NCI-H345 treated with DMSO at 0.1 percent for 48 hours (cell line): Measurements from ENCODE around the gene FSCN2.

Experiments used
- DNase-seq: peaks from one replicate; lab custom pipeline; 2025; ENCODE audit not compliant: unreplicated experiment; lab: John Stamatoyannopoulos, UW

FSCN2 gene

GRCh38 chr17:81538651-81539570 is 10.7 kb downstream of the FSCN2 start:
- DNase-seq: no peak

DNA sequence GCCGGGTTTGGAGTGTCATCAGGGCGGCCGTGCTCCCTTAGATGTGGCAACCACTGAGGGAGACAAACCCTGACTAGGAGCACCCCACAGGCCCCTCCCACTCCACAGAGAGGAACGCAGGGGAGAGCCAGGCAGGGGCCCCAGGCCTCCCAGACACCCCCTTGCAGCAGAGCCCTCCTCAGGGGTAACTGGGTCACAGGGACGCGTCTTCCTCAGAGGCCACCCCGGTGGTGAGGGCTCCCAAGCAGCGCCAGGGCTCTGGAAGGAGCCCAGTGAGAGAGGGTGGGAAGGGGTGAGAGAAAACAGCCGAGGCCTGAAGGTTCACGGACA is 11.4 kb downstream of the FSCN2 start:
- no peak for DNase-seq

DNA sequence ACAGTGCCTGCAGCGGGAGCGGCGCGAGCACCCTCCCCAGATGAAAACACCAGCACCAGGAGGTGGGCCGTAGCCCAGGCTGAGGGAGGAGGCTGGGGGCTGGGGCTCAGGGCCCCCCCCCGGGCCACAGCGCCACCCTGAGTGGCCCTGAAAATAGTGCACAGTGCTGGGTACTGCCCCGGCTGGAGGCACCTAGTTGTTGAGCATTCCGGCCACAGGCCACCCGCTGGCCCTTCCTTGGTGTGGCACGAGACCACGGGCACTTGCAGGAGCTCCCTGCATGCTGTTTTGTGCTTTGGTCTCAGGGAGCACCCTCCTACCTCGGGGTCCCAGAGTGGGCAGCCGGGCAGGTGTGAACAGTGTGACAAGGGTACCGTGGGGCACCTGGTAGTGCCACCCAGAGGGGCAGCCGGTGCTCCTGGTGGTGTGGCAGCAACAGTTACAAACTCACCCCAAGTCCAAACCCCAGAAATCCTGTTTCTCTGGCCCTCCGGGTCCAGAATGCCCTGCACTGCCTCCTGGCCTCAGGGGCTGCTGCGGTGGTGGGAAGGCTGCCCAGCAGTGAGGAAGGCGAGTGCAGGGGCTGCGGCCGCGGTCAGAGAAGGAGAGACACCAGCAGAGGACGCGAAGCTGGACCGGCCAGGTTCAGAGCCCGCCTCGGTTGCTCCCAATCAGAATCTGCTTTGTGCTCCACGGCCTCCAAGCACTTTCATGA is 11.9 kb downstream of the FSCN2 start:
- no peak for DNase-seq

GRCh38 chr17:81540676-81541027 is 12.5 kb downstream of the FSCN2 start:
- no peak for DNase-seq

GRCh38 chr17:81541123-81541522 is 12.9 kb downstream of the FSCN2 start:
- no peak for DNase-seq

GRCh38 chr17:81542431-81543338 is 14.5 kb downstream of the FSCN2 start:
- no peak for DNase-seq

DNA sequence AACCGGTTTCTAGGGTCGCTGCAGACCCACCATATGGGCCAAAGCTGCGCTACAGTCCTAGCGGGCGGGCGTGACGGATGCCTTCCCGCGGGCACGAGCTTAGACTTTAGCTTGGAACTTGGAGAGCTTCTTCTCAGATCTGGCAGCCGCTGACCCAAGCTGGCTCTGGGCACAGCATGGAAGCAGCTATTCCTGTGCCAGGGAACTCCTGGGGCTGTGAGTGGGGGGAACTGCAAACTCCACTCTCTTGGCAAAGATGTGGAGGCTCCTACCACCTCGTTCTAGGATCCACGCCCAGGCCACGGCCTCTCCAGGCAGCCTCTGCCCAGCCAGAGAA is 15.1 kb downstream of the FSCN2 start:
- DNase-seq: no peak

DNA sequence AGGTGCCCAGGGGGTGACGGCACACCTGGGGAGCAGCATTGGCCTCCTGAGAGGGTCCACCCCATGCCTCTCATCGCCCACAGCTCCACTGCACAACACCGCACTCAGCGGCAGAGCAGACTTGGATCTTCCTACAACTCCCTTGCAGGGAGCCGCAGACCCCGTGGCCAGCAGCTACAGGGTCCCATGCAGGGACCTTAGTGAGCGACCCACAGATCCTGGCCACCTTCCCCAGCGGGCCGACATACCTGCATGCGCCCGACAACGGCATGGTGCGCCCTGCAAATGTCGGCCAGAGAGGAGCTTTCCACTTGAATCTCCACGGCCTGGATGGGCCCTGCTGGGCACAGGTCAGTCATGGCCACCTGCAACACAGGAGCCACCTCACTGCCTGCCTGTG is 15.6 kb downstream of the FSCN2 start:
- DNase-seq: no peak

DNA sequence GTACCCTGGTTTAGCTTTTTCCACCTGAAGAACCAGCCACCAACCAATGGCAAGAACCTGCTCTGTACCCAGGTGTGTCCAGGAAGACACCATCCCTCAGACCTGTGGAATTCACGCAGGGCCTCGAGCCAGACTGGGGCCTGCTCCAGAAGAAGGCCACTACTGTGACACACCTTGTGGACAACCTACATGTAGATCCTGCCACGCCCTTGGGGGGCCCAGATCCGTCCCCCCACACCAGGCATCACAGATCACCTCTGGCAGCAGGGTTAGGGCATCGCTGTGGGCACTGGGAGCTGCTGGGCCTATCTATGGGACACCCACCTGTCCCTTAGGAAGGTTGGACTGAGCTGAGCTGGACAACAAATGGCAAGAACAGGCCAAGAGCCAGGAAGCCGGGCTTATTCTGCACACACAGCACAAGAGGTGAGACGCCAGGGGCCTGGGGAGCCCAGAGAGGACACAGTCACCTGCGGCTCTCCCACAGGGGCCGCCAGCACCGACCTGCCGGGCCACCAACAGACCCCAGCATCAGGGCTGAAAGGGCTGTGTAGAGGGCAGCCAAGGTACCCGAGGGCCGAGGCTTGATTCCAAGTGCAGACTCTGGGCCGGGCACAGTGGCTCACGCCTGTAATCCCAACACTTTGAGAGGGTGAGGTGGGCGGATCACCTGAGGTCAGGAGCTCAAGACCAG is 16.3 kb downstream of the FSCN2 start:
- no peak for DNase-seq

GRCh38 chr17:81545160-81545949 is 17.2 kb downstream of the FSCN2 start:
- DNase-seq: no peak

- no peak for DNase-seq
Measured at GRCh38 chr17:81546906-81547613, 18.9 kb downstream of the FSCN2 start.

DNA sequence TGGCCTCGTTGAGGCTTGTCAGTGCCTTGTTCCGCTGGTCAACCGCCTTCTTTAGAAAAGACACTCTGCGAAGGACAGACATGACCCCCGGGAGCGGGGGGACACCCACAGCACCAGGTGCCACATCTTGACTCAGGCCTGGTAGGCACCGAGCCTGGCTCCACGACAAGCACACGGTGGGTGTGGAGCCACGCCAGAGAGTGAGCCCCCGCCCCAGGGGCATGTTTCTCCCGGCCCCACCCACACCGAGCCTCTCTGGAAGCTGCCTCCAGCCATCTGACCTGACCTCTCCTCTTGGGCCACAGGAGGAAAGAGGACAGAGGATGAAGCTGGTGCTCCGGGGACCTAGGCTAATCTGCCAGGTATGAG is 19.4 kb downstream of the FSCN2 start:
- no peak for DNase-seq

DNA sequence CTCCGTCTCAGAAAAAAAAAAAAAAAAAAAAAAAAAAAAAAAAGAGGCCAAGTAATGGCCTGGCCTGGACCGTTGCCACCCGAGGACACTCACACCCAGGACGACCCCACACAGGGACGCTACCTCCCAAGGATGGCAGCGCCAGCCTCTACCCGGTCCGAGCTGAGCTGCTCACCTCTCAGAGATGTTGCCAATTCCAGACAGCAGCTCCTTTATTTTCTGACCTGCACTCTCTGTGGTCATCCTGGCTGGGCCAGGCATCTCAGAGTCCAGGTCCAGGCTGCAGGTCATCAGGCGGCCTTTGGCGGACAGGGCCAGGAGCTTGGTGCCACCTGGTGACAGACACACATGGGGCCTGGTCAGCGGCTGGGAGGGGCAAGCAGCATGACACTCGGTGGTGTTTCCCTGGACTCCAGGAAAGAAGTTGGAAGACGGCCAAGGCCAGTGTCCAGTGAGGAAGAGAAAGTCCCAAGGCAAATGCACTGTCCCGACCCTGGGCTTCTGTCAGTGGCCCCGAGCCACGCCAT is 20.9 kb downstream of the FSCN2 start:
- no peak for DNase-seq

GRCh38 chr17:81549826-81550225 is 21.6 kb downstream of the FSCN2 start:
- no peak for DNase-seq

DNA sequence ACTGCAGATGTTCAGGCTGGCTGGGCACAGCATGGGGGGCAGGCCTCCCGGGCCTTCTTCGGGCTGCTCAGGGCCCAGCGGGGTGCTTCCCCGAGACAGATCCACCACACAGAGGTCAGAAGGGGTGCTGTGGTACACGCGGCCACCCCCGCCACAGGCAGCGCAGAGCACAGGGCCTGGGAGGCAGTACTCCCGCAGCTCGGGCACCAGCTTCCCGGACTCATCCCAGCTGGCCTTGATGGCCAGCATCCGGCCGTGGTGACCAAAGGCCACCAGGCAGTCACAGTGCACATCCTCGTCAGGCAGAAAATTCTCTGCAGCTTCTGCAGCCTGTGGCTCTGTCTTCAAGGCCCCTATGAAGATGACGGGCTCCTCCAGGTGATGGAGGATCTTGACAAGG is 22.1 kb downstream of the FSCN2 start:
- no peak for DNase-seq

DNA sequence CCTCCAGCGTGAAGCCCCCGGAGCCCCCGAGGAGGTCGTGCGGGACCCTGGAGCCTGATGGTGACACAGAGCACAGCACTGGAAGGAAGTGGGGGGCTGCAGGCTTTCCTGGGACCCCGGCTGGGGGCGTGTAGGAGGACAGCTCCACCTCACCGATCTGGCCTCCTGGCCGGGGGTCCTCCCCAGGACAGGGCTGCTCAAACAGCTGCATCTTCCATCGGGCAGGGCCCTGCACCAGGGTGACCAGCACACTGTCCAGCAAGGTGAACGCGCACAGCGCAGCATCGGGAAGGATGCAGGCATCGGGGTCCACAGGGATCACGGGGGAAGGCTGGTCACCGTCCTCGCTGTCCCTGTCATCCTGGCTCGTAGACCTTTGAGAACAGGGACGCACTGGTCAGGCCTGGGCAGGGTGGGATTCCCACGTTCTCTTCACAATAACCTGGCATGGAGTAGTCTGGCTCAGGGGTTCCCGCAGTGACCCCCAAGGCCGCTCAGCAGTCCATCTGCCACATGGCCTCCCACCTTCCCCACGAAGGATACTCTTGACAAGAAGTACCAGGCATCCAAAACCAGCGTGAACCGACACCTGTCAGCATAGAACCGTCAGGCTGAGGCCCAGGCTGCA is 22.8 kb downstream of the FSCN2 start:
- DNase-seq: no peak

DNA sequence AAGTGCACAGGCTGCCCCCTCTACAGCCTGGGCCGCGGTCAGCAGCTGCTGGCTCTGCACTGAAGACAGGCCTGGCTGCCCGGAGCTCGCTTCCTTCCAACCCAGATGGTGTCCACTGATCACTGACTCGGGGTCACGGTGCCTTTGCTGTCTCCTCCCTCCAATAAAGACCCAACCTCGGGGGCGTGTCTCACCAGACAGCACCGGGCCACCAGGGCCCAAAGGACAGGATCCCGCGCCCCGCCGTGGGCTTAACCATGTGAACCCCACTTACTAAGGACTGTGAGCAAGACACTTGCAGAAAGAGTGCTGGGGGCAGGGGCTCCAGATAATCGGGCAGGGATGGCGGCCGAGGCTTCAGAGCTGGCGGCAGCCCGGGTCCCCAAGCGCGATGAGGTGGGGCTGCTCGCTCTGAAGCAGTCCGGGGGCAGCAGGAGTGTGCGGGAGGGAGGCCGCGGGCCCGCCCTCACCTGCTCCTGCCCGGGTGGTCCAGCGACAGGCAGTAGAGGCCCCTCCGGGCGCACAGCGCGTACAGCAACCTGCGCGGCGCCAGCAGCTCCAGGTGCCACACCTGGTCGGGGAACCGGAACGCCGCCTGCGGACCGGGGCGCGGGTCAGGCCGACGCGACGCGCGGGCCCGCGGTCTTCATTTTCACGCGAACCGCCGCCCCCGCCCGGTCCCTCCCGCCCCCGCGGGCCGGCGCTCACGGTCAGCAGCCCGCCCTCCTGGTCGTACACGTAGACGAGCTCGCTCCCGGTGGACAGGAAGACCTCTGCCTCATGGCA is 23.5 kb downstream of the FSCN2 start:
- DNase-seq: no peak
